Stimulated activated CD8-positive, alpha-beta memory T cell treated with anti-CD3 and anti-CD28 coated beads, Interleukin-15, amount 100 ng/mL, for 1 hour (primary cell): Measurements from ENCODE around the gene MXD4.
A peak's percentile ranks its signal among the peaks of the same experiment; 100 is the strongest.

Experiments used
- DNase-seq: peaks from one replicate; pipeline ENCODE4 v3.0.0-alpha.2; 2020; ENCODE audit warnings: low read depth

The MXD4 gene

GRCh38 chr4:2262145-2262943 lies 435 bp upstream of the MXD4 start:
- peak; percentile 92 for DNase-seq

GRCh38 chr4:2261110-2261852 lies 628 bp downstream of the MXD4 start:
- no peak for DNase-seq

GRCh38 chr4:2260344-2261109 lies 1.4 kb downstream of the MXD4 start:
- DNase-seq, result no peak

- no peak for DNase-seq
These were observed 2.2 kb downstream of the MXD4 start for GRCh38 chr4:2259541-2260343.

GRCh38 chr4:2259036-2259540 lies 2.8 kb downstream of the MXD4 start:
- no peak for DNase-seq

GRCh38 chr4:2258091-2259035 lies 3.5 kb downstream of the MXD4 start:
- DNase-seq, result no peak

GRCh38 chr4:2257361-2258081 lies 4.4 kb downstream of the MXD4 start:
- DNase-seq, result no peak

GRCh38 chr4:2256781-2257191 lies 5.1 kb downstream of the MXD4 start:
- DNase-seq, result no peak

- DNase-seq, result no peak
These were observed 5.7 kb downstream of the MXD4 start for GRCh38 chr4:2256156-2256731.

- no peak for DNase-seq
These were observed 6.3 kb downstream of the MXD4 start for GRCh38 chr4:2255501-2256155.

GRCh38 chr4:2254665-2255500 lies 7.0 kb downstream of the MXD4 start:
- no peak for DNase-seq

- no peak for DNase-seq
These were observed 8.5 kb downstream of the MXD4 start for GRCh38 chr4:2253160-2254084.

- no peak for DNase-seq
These were observed 9.3 kb downstream of the MXD4 start for GRCh38 chr4:2252530-2253091.

GRCh38 chr4:2251795-2252529 lies 9.9 kb downstream of the MXD4 start:
- DNase-seq, result no peak

- DNase-seq, result no peak
These were observed 10.7 kb downstream of the MXD4 start for GRCh38 chr4:2251073-2251794.
